Stimulated activated CD4-positive, alpha-beta T cell treated with anti-CD3 and anti-CD28 coated beads, Interleukin-15, amount 100 ng/mL, for 24 hours (primary cell): ENCODE data around the gene BRI3BP.
"Not testable (repeated sequence)": the region's sequence is repeated elsewhere in the genome, so short reads cannot be mapped to it uniquely, and the experiment has no call there.

Source experiments
- DNase-seq: peaks from one replicate; pipeline ENCODE4 v3.0.0-alpha.2; 2020

BRI3BP gene

DNA sequence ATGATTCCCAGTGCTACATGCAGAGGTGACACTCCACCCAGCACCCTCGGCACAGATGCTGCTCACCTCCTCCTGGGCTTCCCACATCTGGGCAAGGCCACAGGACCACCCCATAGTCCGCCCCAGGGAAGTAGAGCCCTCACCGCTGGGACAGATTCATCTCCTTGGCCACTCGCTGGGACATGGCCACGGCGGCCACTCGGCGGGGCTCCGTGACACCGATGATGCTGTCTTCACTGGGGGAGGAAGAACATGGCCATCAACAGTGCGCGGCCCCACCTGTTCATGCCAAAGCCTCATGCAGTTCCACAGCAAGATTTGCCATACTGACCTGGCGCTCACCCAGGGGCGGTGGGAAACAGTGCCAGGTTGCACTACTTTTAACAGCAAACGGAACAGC, 18.2 kb upstream of the BRI3BP start:
- no peak for DNase-seq

DNA sequence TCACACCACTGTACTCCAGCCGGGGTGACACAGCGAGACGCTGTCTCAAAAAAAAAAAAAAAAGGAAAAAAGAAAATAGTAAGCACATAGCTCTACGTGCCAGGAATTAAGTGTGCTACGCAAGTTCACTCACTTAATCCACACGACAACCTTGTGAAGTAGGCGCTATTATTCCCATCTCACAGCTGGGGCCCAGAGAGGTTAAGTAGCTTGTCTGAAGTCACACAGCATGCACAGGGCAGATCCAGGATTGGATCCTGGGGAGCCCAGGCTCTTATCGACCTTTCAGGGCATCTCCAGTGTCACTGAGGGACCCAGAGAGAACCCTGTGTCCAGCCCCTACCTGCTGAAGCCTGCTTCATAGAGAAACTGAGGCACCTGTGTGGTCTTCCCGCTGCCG, 16.4 kb upstream of the BRI3BP start:
- DNase-seq = no peak

- no peak for DNase-seq
Observed at GRCh38 chr12:124979568-124979967, 13.9 kb upstream of the BRI3BP start.

- no peak for DNase-seq
Observed at GRCh38 chr12:124980098-124980892, 13.2 kb upstream of the BRI3BP start.

DNA sequence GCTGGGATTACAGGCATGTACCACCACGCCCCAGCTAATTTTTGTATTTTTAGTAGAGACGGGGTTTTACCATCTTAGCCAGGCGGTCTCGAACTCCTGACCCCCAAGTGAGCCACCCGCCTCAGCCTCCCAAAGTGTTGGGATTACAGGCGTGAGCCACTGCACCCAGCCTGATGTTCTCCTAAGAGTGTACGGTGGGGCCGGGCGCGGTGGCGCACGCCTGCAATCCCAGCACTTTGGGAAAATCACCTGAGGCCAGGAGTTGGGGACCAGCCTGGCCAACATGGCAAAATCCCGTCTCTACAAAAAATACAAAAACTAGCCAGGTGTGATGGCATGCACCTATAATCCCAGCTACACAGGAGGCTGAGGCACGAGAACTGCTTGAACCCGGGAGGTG, 6.6 kb upstream of the BRI3BP start:
- not testable (repeated sequence) for DNase-seq

DNA sequence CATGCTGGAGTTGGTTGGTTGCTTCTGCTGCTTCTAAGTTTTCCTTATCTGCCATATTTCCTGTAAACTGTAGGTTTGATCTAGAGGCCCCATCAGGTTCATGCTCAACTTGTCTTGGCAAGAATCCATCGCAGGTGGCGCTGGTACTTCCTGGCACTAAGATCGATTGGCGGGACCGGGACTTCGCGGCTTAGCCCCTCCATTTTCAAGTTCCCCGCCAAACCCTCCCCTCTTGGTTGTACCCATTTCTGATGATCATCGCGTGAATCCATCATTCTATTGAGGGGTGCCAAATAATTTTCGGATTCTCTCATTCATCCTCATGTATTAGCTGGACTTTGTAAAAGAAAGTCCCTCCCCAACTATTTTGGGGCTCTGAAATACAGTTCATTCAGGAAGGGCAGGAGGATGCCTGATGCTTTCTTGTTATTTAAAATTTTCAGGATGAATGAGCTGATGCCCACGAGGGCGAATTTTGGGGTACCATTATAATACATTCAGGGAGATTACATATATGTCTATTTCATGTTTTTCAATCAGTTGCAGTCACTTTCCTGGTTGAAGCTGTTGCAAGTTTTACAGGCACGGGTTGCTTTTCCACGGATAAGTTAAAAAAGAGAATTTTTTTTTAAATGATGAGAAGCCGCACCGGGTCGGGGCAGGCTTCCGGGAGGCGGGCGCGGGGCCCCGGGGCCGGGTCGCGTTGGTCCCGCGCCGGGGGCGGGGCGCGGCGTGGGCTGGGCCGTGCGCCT, 395 bp upstream of the BRI3BP start:
- DNase-seq = peak; percentile 91

DNA sequence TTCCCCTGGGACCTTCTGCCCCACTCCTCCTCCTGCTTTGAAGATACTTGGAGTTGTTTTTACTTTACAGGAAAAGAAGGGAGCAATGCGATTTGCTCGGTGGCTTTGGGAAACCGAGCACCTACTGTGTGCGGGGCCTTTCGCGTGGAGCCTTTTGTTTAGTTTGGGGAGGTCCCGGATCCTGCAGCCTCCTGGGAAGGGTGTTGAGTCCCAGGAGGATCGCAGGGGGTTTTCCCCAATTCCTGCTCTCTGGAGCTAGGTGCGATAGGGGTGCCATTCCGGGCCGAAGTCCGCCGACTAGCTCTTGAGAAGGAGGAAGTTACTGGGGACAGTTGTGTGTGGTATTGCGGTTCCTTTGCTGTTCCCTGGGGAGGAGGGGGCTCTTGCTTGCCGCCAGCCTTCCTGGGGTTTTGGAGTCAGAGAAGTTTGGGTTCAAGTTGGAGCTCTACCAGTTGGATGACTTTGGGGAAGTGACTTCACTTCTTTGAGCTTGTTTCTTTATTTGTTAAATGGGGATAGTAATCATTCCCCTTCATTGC, 1.1 kb downstream of the BRI3BP start:
- peak; percentile 30 for DNase-seq

- DNase-seq = no peak
Observed at GRCh38 chr12:124995200-124995961, 1.9 kb downstream of the BRI3BP start.

GRCh38 chr12:124998705-124999104, 5.3 kb downstream of the BRI3BP start:
- DNase-seq = no peak

DNA sequence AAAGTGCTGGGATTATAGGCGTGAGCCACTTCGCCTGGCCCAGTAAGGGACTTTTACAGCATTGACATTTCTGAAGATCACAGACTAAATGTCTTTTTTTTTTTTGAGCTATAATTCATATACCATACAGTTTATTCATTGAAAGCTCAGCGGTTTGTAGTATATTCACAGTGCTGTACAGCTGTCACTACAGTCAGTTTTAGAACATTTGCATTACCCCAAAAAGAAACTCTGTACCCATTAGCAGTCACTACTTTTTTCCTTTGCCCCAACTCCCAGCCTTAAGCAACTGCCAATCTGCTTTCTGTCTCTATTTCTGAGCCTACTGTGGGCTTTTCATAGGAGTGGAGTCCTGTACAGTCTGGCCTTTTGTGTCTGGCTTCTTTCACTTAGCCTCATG, 8.2 kb downstream of the BRI3BP start:
- no peak for DNase-seq

DNA sequence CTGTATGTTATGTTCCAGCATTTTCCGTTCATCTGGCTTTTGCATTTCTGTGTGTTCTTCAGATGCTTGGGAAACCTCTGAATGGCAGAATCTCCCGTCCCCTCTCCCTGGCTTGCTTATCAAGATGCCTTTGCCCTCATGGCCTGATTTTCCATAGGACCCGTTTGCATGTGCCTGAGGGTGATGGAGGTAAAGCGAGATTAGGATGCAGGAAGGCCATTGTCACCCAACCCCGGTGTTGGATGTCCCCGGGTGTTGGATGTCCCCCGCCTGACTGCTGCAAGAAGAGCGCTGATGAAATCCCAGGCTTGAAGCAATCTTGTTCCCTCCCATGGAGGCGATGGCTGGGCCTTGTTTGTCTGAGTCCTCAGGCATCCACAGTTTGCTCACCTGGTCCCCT, 9.6 kb downstream of the BRI3BP start:
- DNase-seq = no peak

- no peak for DNase-seq
Observed at GRCh38 chr12:125004621-125005020, 11.2 kb downstream of the BRI3BP start.

DNA sequence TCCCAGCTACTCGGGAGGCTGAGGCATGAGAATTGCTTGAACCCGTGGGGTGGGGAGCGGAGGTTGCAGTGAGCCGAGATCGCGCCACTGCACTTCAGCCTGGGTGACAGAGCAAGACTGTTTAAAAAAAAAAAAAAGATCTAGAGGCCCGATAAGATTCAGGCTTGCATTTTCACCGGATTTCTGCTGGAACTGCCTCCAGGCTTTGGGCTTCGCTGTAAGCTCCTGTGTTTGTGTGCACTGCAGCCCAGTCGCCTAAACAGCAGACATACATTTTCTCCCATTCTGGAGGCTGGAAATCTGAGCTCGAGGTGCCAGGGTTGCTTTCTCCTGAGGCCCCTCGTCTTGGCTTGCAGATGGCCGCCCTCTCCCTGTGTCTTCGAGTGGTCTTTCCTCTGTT, 12.2 kb downstream of the BRI3BP start:
- DNase-seq = no peak

GRCh38 chr12:125006365-125006764, 12.9 kb downstream of the BRI3BP start:
- DNase-seq = no peak

GRCh38 chr12:125013816-125014442, 20.5 kb downstream of the BRI3BP start:
- DNase-seq = no peak

DNA sequence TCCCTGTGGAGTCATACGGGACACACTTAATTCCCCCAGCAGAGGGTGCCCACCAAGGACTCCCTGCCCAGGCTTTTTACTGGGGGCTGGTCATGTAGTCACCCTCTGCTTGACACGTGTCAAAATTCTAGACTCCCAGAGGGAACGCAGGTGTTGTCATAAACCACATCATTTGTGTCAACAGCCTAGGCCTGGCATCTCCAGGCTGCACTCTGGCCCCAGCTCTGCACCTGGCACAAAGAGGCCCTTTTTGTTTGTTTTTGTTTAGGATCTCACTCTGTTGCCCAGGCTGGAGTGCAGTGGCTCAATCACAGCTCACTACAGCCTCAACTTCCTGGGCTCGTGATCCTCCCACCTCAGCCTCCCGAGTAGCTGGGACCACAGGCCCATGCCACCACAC, 21.1 kb downstream of the BRI3BP start:
- no peak for DNase-seq

DNA sequence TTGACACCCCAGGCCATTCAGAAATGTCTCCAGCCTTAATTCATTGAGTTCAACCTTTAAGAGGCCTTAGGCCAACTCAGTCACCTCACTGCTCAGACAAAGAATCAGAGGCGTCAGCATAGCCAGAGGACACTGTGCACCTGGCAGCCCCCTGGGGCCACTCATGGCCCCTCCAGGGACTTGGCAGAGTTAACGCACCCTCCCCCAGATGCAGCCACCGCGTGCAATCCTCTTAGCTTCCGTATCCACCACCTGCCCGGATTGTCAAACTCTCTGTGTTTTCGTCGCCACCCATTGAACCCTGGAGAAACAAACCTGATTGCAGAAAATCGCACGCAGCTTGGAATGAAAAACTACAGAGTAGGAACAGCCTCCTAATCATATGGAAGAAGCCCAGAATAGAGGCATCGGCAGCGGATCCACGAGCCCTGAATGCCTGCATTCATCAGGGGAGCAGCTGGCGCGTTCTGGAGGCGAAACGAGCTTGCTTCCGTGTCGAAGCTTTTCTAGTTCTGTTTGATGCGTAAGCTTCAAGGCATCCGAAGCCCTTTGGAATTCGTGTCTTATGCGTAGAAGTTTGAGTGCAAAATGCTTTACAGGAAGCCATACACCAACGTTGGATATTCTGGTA, 22.4 kb downstream of the BRI3BP start:
- no peak for DNase-seq

DNA sequence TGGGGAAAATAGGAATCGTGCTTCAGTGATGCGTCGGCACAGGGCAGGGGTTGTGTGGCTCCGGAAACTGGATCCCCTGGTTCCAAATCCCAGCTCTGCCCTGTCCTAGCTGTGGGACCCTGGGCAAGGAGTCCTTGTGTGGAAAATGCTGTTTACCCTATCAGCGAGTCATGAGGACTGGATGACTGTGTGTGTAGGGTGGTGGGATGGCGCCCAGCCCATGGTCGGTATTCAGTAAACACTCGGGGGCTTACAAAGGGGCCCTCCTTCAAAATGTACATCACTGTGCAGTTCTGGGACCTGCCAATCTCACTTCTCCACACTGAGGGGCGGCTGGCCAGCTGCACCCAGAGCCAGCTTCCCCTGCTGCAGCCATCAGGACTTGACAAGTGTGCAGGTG, 24.4 kb downstream of the BRI3BP start:
- DNase-seq = no peak

DNA sequence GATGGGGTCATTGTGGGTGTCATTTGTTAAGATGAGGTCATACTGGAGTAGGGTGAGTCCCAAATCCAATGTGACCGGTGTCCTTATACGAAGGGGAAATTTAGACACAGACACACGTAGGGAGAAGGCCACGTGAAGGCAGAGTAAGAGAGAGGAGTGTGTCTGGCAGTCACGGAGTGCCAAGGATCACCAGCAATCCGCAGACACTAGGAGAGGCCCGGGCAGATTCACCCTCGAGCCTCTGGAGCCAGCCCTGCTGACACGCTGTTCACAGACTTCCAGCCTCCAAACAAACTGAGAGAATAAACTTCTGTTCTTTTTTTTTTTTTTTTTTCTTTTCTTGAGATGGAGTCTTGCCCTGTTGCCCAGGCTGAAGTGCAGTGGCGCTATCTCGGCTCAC, 24.9 kb downstream of the BRI3BP start:
- no peak for DNase-seq

DNA sequence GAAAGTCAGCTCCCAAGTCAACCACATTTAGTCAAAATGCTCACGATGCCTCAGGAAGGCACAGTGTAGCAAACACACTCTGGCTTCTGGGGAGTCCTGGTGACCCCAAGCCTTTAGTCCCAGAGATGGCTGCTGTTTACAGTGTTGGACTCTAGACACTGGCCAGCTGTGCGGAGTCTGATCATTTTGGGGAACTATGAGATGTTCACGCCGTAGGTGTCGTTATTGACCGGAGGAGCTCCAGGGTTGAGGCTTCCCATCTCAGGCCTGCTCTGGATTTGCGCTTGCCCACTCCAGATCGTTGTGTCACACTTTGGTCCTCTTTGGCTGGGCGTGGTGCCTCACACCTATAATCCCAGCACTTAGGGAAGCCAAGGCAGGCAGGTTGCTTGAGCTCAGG, 27.7 kb downstream of the BRI3BP start:
- no peak for DNase-seq

DNA sequence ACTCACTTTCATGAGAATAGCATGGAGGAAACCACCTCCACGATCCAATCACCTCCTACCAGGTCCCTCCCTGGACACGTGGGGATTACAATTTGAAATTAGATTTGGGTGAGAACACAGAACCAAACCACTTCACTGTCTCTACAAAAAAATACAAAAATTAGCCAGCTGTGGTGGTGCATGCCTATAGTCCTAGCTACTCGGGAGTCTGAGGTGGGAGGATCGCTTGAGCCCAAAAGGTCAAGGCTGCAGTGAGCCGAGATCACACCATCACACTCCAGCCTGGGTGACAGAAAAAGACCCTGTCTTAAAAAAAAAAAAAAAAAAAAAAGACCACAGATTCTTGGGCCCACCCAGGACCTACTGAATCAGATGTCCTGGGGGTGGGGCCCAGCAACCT, 28.3 kb downstream of the BRI3BP start:
- no peak for DNase-seq

DNA sequence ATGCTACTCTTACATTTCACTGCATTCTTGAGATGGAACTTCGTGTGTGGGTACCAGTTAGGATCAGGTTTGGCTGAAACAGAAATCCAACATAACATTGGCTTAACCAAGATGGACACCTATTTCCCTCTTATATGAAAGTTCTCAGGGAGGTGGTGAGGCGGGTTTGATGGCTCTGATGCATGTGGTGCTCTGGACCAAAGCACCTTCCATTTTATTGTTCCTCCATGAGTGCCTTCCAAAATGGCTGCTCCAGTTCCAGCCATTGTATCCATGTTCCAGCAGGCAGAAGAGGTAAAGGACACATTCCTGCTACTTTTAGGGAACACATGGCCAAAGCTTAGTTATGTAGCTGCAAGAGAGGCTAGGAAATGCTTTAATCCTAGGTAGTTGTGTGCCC, 29.6 kb downstream of the BRI3BP start:
- DNase-seq = no peak
